Fibroblast of skin of right quadriceps (primary cell): ENCODE measurements around the gene LYRM1.
A peak's percentile ranks its signal among the peaks of the same experiment; 100 is the strongest.
"Not testable (repeated sequence)": the region's sequence is repeated elsewhere in the genome, so short reads cannot be mapped to it uniquely, and the experiment has no call there.

Experiments
- DNase-seq: peaks from one replicate; pipeline ENCODE4 v3.0.0-alpha.2; 2013

LYRM1 gene

DNA sequence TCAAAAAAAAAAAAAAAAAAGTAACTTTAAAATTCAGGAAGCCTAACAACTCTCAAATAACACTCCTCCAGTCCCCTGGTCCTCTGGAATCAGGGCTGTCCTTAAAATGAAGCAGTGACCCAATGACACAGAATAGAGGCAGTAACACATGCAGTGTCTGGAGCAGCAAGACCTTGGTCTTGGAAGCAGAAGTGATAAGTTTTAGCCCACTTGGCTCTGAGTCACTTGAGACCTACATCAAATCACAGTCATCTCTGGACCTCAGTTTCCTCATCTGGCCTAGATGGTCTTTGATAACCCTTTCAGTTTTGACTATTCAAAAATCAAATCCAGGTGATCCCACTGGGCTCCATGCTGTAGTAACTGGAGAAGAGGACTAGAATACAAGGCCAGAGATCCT lies 39.0 kb downstream of the LYRM1 start:
- DNase-seq: no peak

DNA sequence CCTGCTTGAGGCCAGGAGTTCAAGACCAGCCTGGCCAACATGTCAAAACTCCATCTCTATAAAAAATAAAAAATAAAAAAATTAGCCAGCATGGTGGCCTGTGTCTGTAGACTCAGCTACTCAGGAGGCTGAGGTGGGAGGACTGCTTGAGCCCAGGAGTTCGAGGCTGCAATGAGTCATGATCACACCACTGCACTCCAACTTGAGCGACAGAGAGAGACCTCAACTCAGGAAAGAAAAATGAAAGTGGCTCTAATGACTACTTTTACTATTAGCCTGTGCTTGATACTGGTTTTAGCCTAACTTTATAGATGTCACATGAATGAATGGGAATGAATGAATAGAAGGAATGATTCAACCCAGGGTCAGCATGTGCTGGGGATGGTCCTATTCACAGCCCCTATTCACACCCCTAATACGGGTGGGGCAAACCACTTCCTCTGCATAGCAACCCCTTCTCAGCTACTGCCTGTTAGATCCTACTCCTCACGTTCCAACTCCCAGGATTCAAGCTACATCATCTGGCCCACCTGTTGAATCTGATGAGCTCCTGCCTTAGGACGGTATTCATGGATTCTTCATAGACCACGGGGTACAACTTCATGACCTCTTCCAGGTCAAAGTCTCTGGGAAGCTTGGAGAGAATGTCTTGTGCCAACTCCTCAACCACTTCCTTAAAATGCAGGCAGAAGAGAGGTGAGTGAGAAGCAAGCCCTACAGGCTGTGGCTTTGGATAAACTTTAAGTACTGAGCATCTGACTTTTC lies 40.5 kb downstream of the LYRM1 start:
- DNase-seq: no peak

DNA sequence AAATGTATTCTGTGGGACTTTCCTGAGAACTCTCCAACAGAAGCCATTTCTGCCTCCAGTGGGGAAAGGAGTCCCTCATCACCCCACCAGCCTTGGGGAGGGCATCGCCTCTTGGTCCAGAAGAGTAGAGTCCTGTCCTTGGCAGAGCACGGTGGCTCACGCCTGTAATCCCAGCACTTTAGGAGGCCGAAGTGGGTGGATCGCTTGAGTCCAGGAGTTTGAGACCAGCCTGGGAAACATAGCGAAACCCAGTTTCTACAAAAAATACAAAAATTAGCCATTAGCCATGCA lies 41.0 kb downstream of the LYRM1 start:
- DNase-seq: no peak

- DNase-seq: no peak
These were observed 41.7 kb downstream of the LYRM1 start for GRCh38 chr16:20942256-20942655.

GRCh38 chr16:20944861-20945574 lies 44.4 kb downstream of the LYRM1 start:
- peak; percentile 58 for DNase-seq

DNA sequence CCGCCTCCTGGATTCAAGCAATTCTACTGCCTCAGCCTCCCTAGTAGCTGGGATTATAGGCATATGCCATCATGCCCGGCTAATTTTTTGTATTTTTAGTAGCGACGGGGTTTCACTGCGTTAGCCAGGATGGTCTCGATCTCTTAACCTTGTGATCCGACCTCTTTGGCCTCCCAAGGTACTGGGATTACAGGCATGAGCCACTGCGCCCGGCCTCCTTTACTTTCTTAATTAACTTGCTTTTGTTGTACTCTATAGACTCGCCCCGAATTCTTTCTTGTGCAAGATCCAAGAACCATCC lies 45.0 kb downstream of the LYRM1 start:
- DNase-seq: not testable (repeated sequence)

GRCh38 chr16:20946015-20946629 lies 45.6 kb downstream of the LYRM1 start:
- no peak for DNase-seq

DNA sequence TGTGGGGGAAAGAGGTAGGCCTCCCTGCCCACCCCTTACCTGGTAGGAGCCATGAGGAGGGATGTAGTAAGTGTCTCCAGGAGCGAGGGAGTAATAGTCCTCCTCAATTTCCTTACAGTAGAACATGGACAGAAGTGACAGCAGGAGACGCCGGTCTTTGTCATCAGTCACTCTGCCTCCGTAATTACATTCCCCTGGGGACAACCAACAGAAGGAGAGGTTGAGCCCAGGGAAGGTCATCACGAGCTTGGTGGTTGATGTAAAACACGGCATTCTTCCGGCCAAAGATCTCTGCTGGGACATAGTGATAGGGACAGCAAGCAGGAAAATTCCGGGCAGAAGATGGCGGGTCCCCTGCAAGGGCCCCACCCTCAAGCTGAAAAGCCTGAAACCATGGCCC lies 47.9 kb downstream of the LYRM1 start:
- DNase-seq: no peak

DNA sequence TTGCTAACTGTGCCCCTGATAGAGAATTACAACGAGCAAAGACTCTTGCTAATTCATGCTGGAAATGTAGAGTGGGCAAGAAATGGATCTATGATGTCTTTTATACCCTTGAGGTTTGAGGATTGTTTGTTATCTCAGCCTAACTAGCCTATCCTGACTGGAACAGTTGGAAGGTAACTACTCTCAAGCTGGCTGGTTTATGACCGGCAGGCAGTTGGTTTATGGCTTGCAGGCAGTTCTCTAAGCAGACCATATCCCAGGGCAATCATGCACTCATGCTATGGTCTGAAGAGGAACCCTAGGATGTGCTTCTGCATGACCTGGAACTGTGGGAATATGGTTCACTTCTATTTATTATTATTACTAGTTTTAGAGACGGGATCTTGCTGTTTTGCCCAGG lies 49.1 kb downstream of the LYRM1 start:
- DNase-seq: no peak

DNA sequence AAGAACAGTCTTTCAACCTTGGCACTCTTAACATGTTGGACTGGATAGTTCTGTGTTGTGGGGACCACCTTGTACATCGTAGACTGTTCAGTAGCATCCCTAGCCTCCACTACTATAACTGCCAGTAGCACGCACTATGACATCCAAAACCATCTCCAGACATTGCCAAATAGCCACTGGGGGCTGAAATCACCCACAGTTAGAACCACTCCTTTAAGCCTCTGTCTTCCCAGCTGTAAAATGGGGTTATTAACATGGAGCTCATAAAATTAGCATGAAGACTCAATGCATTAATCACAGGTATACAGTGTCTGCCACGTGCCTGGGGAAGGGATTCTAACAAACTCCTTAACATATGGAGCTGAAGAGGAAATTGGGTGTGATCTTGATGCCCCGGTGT lies 49.7 kb downstream of the LYRM1 start:
- no peak for DNase-seq

GRCh38 chr16:20952139-20952920 lies 51.8 kb downstream of the LYRM1 start:
- no peak for DNase-seq

DNA sequence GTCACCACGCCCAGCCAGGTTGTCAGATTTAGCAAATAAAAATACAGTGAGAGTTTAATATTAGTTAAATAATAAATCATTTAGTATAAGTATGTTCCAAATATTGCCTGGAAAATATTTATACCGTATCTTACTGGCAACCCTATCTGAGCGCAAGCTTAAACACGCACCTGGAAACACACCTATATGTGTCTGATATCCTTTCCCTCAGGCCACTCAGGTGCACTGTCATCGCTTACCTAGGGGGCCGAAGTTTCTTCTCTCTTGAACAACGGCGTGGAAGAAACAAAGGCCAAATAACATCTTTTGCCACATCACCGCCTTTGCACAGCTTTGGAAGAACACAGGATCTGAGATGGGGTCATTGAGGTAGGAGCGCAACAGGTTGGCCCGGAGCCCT lies 54.0 kb downstream of the LYRM1 start:
- DNase-seq: no peak

- peak; percentile 42 for DNase-seq
These were observed 55.7 kb downstream of the LYRM1 start for GRCh38 chr16:20956319-20956718.

DNA sequence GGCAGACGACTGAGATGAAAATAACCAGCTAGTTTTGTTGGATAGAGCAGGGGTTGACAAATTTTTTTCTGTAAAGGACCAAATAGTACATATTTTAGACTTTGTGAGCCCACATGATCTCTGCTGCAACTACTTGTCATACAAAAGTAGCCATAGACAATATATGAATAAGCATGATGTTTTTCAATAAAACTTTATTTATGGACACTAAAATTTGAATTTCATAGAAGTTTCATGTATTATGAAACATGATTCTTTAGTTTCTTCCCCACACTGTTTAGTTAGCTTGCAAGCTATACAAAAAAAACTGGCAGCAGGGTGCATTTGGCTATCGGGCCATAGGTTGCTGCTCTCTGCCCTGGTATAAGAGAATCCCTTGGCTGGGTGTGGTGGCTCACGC lies 56.6 kb downstream of the LYRM1 start:
- no peak for DNase-seq

GRCh38 chr16:20960899-20961298 lies 60.3 kb downstream of the LYRM1 start:
- DNase-seq: no peak

DNA sequence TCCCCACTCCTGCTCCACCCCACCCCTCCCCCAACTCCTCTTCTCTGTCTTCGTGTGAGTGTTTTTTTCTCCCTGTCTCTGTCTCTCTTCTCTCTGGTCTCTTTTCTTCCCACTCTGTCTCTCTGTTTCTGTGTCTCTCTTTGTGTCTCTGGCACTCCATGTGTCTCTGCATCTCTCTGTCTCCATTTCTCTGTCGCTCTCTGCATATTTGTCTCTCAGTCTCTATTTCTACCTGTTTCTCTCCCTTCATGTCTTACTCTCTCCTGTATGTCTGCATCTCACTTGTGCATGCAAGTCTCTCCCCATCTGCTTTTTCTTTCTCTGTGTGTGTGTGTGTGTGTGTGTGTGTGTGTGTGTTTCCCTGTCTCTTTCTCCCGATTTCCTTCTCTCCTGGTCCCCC lies 68.2 kb downstream of the LYRM1 start:
- no peak for DNase-seq

- no peak for DNase-seq
These were observed 68.8 kb downstream of the LYRM1 start for GRCh38 chr16:20969386-20969785.

- no peak for DNase-seq
These were observed 70.8 kb downstream of the LYRM1 start for GRCh38 chr16:20971401-20971800.

DNA sequence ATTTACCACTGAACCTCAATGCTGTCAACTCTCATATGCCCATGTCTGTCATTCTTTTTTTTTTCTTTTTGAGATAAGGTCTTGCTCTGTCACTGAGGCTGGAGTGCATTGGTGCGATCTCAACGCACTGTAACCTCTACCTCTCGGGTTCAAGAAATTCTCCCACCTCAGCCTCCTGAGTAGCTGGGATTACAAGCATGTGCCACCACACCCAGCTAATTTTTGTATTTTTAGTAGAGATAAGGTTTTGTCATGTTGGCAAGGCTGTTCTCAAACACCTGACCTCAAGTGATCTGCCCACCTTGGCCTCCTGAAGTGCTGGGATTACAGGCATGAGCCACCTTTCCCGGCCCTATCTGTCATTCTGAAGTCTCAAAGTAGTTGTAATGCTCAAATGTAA lies 72.6 kb downstream of the LYRM1 start:
- DNase-seq: not testable (repeated sequence)
